ENCODE data around the gene MUC20. TPM values are rescaled to one million over a fixed set of nuclear protein-coding genes. Genes with fewer than 3 reads are reported as not detected.

Gene MUC20
- total and polyA plus RNA-seq, 2 of the 13 experiments (the other 11 are each of a cell fraction or from before 2014, with no cell fraction given): 0.24 to 0.83 TPM

DNA sequence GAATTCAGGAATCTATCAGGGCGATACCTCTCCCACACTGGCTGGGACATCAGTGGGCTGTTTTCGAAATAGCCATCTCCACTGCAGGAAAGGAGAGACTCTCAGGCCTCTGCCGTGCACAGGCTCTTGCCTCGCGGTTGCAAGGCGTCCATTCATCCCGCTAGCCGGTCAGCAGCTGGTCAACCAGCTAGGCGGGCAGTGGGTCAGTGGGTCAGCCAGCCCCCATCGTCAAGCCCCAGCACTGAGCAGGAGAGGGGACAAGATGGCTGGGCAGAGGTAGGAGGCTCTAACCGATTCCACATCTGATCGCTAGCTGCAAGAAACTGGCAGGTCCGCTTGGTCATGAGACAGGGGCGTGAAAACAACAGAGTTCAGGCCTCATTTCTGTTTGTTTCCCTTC lies 45.9 kb downstream of the MUC20 start:
- ChIA-PET CTCF (ENCODE audit: low intra/inter-chr PET ratio, low total read pairs) (no interaction called here), POLR2A (no interaction called here)
- Histone ChIP-seq H3K4me3 (replicated peaks in 1 of 3; ENCODE audit: insufficient read depth in 1 of 3, low read depth in 2 of 3, low read length in 3 of 3) (no peak overlapping the region), H3K4me1 (ENCODE audit: insufficient read depth, low read length) (no peaks in the 10 kb centered on the region), H4K20me1 (ENCODE audit: insufficient read depth, low read length) (no peaks in the 10 kb centered on the region), H2AFZ (ENCODE audit: low read length) (no peak overlapping the region), H3K9ac (ENCODE audit: insufficient read depth, low read depth, low read length) (no peak overlapping the region), H3K27ac (ENCODE audit: extremely low read length, insufficient read depth, low read length) (no peak overlapping the region), H3K9me3 (ENCODE audit: low read length) (no peaks in the 10 kb centered on the region), H3K4me2 (ENCODE audit: low read depth, low read length) (no peak overlapping the region), H3K36me3 (replicated peaks in 1 of 2; ENCODE audit: control insufficient read depth in 1 of 2, insufficient read depth in 2 of 2, low read length in 2 of 2) (no peaks in the 10 kb centered on the region), H3K27me3 (ENCODE audit: control insufficient read depth in 1 of 2, insufficient read depth in 2 of 2, low read length in 2 of 2) (peaks cover 7 to 42% of the 10 kb centered on the region in 2 experiments; a peak in 4 of 5 replicates), H3K79me2 (ENCODE audit: insufficient read depth, low read length) (no peaks in the 10 kb centered on the region)
- 63% methylated on average over 3 of the region's 14 CpGs for WGBS (ENCODE audit: low lambda C conversion rate)
- FAIRE-seq (no peak), ATAC-seq (no peak), DNase-seq (ENCODE audit: low spot score) (no peak)
- in situ Hi-C loops (cut with HindIII; ENCODE audit: extremely low pct_ligation_motif_present, low pct_unique_long_range_greater_than_20kb): no loop called here
- BruUV-seq (replicated peaks): no TSS peak
- TF ChIP-seq NFIB (CRISPR knock-in tag; IDR thresholded peaks at IDR 0.05; ENCODE audit: borderline replicate concordance) (no peak), MAZ (IDR thresholded peaks at IDR 0.05; ENCODE audit: borderline replicate concordance, low read depth, low read length) (no peak), MAZ (CRISPR knock-in tag; IDR thresholded peaks at IDR 0.05; ENCODE audit: low read depth) (no peak), KDM2A (CRISPR knock-in tag; IDR thresholded peaks at IDR 0.05; ENCODE audit: borderline replicate concordance, low read depth) (no peak), NFIC (IDR thresholded peaks at IDR 0.05; ENCODE audit: low read length) (no peak), ZNF572 (CRISPR knock-in tag; IDR thresholded peaks at IDR 0.05) (no peak), ZNF354B (CRISPR knock-in tag; IDR thresholded peaks at IDR 0.05) (no peak), ZMYM3 (CRISPR knock-in tag; IDR thresholded peaks at IDR 0.05) (no peak), HNRNPL (IDR thresholded peaks at IDR 0.05; ENCODE audit: low read depth, low read length) (no peak)
- TF ChIP-seq, protein P1, sequence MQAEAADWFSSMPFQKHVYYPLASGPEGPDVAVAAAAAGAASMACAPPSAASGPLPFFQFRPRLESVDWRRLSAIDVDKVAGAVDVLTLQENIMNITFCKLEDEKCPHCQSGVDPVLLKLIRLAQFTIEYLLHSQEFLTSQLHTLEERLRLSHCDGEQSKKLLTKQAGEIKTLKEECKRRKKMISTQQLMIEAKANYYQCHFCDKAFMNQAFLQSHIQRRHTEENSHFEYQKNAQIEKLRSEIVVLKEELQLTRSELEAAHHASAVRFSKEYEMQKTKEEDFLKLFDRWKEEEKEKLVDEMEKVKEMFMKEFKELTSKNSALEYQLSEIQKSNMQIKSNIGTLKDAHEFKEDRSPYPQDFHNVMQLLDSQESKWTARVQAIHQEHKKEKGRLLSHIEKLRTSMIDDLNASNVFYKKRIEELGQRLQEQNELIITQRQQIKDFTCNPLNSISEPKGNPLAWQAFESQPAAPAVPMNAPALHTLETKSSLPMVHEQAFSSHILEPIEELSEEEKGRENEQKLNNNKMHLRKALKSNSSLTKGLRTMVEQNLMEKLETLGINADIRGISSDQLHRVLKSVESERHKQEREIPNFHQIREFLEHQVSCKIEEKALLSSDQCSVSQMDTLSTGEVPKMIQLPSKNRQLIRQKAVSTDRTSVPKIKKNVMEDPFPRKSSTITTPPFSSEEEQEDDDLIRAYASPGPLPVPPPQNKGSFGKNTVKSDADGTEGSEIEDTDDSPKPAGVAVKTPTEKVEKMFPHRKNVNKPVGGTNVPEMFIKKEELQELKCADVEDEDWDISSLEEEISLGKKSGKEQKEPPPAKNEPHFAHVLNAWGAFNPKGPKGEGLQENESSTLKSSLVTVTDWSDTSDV (CRISPR knock-in tag; IDR thresholded peaks at IDR 0.05): no peak
- intact Hi-C loops (cut with micrococcal nuclease; ENCODE audit: unreplicated experiment): no loop called here

Measured in HepG2 (cell line).